ENCODE results near the gene PREX1.

The PREX1 gene

GRCh38 chr20:48799328-48800105, 28.3 kb downstream of the PREX1 start:
- TF ChIP-seq CTCF (IDR thresholded peaks at IDR 0.05; ENCODE audit: borderline replicate concordance, insufficient read depth, low read depth, low read length): no peak
- H3K4me3 ChIP-seq (ENCODE audit: low read depth, low read length): no peak overlapping the region

- TF ChIP-seq CTCF (IDR thresholded peaks at IDR 0.05; ENCODE audit: borderline replicate concordance, insufficient read depth, low read depth, low read length): no peak
- H3K4me3 ChIP-seq (ENCODE audit: low read depth, low read length): no peak overlapping the region
Observed at GRCh38 chr20:48797850-48798747, 29.7 kb downstream of the PREX1 start.

- TF ChIP-seq CTCF (IDR thresholded peaks at IDR 0.05; ENCODE audit: borderline replicate concordance, insufficient read depth, low read depth, low read length): no peak
Observed at GRCh38 chr20:48797275-48797825, 30.4 kb downstream of the PREX1 start.

GRCh38 chr20:48795732-48796131, 32.1 kb downstream of the PREX1 start:
- no peak overlapping the region for H3K4me3 ChIP-seq (ENCODE audit: low read depth, low read length)
- no peak for TF ChIP-seq CTCF (IDR thresholded peaks at IDR 0.05; ENCODE audit: borderline replicate concordance, insufficient read depth, low read depth, low read length)

More at GRCh38 chr20:48797275-48797825, 30.4 kb downstream of the PREX1 start:
- no peak overlapping the region for H3K4me3 ChIP-seq (ENCODE audit: low read depth, low read length)

- TF ChIP-seq CTCF (IDR thresholded peaks at IDR 0.05; ENCODE audit: borderline replicate concordance, insufficient read depth, low read depth, low read length): no peak
- no peak overlapping the region for H3K4me3 ChIP-seq (ENCODE audit: low read depth, low read length)
Observed at GRCh38 chr20:48794816-48795457, 32.9 kb downstream of the PREX1 start.

GRCh38 chr20:48794360-48794759, 33.4 kb downstream of the PREX1 start:
- H3K4me3 ChIP-seq (ENCODE audit: low read depth, low read length): no peak overlapping the region
- TF ChIP-seq CTCF (IDR thresholded peaks at IDR 0.05; ENCODE audit: borderline replicate concordance, insufficient read depth, low read depth, low read length): no peak
